PC-3 (cell line): Measurements from ENCODE around the gene CTNNA2. TPM values are rescaled to one million over a fixed set of nuclear protein-coding genes. Genes with fewer than 3 reads are reported as not detected.

Source experiments
- ATAC-seq: fragments of 200-7000 bp; cut with Tn5 transposase; 2 replicates; pipeline ENCODE4 v1.9.1; 2020; ENCODE audit warnings: mild to moderate bottlenecking, moderate library complexity
- BruUV-seq: library from RNA; stranded (reverse); fragments of 400-500 nt; replicated peaks from 2 replicates; lab custom pipeline; 2021; lab: Mats Ljungman, UMichigan
- CTCF ChIA-PET: fragments of 300-600 bp; sonication (Branson Sonifier 250); formaldehyde crosslinking; loops from one replicate; lab custom pipeline; 2022; ENCODE audit warnings: antibody characterized with exemption; lab: Charles Lee
- POLR2A ChIA-PET: fragments of 300-600 bp; sonication (Branson Sonifier 250); formaldehyde crosslinking; loops from one replicate; lab custom pipeline; 2022; ENCODE audit warnings: antibody characterized with exemption; ENCODE audit not compliant: unreplicated experiment; lab: Charles Lee
- DNase-seq: peaks from one replicate; pipeline ENCODE4 v3.0.0-alpha.2; 2015
- H2AFZ ChIP-seq: fragments of 300-600 bp; sonication (generic); 2 replicates; pipeline ENCODE4 v1.6.0; 2016; ENCODE audit warnings: antibody characterized with exemption, low read length
- H3F3A ChIP-seq: fragments of 300-600 bp; sonication (generic); one replicate; pipeline ENCODE4 v1.6.0; 2017; ENCODE audit warnings: antibody characterized with exemption, low read length, control low read depth, mild to moderate bottlenecking; ENCODE audit not compliant: unreplicated experiment
- H3K27ac ChIP-seq: fragments of 300-600 bp; sonication (generic); 2 replicates; pipeline ENCODE4 v1.5.1; 2016; ENCODE audit warnings: mild to moderate bottlenecking, low read length
- H3K27me3 ChIP-seq: fragments of 300-600 bp; sonication (generic); 2 replicates; pipeline ENCODE4 v1.6.1; 2016; ENCODE audit warnings: low read length, mixed read lengths
- H3K36me3 ChIP-seq: fragments of 300-600 bp; sonication (generic); 2 replicates; pipeline ENCODE4 v1.6.1; 2016; ENCODE audit warnings: low read depth, mixed run types, low read length, mixed read lengths
- H3K4me1 ChIP-seq: fragments of 300-600 bp; sonication (generic); 2 replicates; pipeline ENCODE4 v1.5.1; 2016; ENCODE audit warnings: low read length; ENCODE audit not compliant: insufficient read depth
- H3K4me2 ChIP-seq: fragments of 300-600 bp; sonication (generic); 2 replicates; pipeline ENCODE4 v1.6.0; 2016; ENCODE audit warnings: low read length
- H3K4me3 ChIP-seq: fragments of 300-600 bp; sonication (generic); 2 replicates; pipeline ENCODE4 v1.5.1; 2016; ENCODE audit warnings: mild to moderate bottlenecking, low read length, mixed read lengths
- H3K79me2 ChIP-seq: fragments of 300-600 bp; sonication (generic); 2 replicates; pipeline ENCODE4 v1.6.1; 2017; ENCODE audit warnings: low read length, mixed read lengths
- H3K9ac ChIP-seq: fragments of 300-600 bp; sonication (generic); 2 replicates; pipeline ENCODE4 v1.6.0; 2016; ENCODE audit warnings: mild to moderate bottlenecking, low read length
- H3K9me2 ChIP-seq: fragments of 300-600 bp; sonication (generic); replicated peaks from 2 replicates; pipeline ENCODE4 v1.6.1; 2016; ENCODE audit warnings: mixed run types, low read length, mixed read lengths
- H3K9me3 ChIP-seq: fragments of 300-600 bp; sonication (generic); 2 replicates; pipeline ENCODE4 v1.6.1; 2016; ENCODE audit warnings: low read length, mixed read lengths
- H4K20me1 ChIP-seq: fragments of 300-600 bp; sonication (generic); 2 replicates; pipeline ENCODE4 v1.6.1; 2016; ENCODE audit warnings: low read length, mixed read lengths
- EZH2 ChIP-seq: fragments of 300-600 bp; sonication (generic); IDR thresholded peaks from one replicate; pipeline ENCODE4 v1.6.1; 2017; ENCODE audit warnings: antibody characterized with exemption, mild to moderate bottlenecking, low read length; ENCODE audit not compliant: unreplicated experiment
- EZH2phosphoT487 ChIP-seq: fragments of 300-600 bp; sonication (generic); IDR thresholded peaks from 2 replicates; pipeline ENCODE4 v1.6.1; 2018; ENCODE audit warnings: mild to moderate bottlenecking, antibody characterized with exemption, low read length, borderline replicate concordance
- intact Hi-C: fragments of 100-400 bp; cut with micrococcal nuclease; formaldehyde crosslinking; loops from 2 replicates; pipeline ENCODE4 v1.9.0; 2023
- total RNA-seq: library from RNA; depleted of rRNA; stranded (reverse); fragments of >200 nt; gene quantifications from 2 replicates; pipeline ENCODE4 v1.2.3, GENCODE V29; 2014
- TF ChIP-seq, protein P1 (sequence below): fragments of 300-600 bp; sonication (generic); conservative IDR thresholded peaks from 2 replicates; pipeline ENCODE4 v1.5.1; 2017; ENCODE audit warnings: antibody characterized with exemption, low read depth, mild to moderate bottlenecking, low read length

CTNNA2 gene
- total RNA-seq, 1 experiment from 2014 or later: not detected

DNA sequence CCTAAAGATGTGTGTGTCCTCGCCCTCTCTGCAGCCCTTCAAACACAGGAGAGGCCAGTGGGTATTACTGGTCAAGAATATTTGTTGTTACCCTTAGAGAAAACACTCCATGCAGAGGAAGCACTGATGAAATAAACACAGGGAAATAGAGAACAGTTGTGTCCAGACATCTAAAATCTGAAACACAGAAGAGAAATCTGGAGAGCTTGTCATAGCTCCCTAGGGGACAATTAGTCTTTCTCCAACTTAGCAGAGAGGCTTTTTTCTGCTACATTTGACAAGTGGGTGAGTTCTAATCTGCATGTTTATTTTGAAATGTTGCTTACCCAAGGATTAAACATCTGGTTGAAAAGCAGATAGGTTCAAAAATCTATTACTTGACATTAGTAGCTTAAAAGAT lies 190.1 kb downstream of the CTNNA2 start:
- DNase-seq (no peak), ATAC-seq (no peak)
- Histone ChIP-seq H3K4me3 (no peak overlapping the region), H3K27ac (no peak overlapping the region), H3F3A (no peaks in the 10 kb centered on the region), H3K9me2 (no peaks in the 10 kb centered on the region), H3K9me3 (peaks cover under 1% of the 10 kb centered on the region; the same call in 1 of the 2 replicates), H3K4me2 (no peak overlapping the region), H3K4me1 (no peaks in the 10 kb centered on the region), H3K9ac (no peak overlapping the region), H3K27me3 (no peaks in the 10 kb centered on the region), H4K20me1 (no peaks in the 10 kb centered on the region), H3K36me3 (no peaks in the 10 kb centered on the region), H3K79me2 (no peaks in the 10 kb centered on the region), H2AFZ (no peak overlapping the region)
- intact Hi-C loops: no loop called here
- TF ChIP-seq, protein P1, sequence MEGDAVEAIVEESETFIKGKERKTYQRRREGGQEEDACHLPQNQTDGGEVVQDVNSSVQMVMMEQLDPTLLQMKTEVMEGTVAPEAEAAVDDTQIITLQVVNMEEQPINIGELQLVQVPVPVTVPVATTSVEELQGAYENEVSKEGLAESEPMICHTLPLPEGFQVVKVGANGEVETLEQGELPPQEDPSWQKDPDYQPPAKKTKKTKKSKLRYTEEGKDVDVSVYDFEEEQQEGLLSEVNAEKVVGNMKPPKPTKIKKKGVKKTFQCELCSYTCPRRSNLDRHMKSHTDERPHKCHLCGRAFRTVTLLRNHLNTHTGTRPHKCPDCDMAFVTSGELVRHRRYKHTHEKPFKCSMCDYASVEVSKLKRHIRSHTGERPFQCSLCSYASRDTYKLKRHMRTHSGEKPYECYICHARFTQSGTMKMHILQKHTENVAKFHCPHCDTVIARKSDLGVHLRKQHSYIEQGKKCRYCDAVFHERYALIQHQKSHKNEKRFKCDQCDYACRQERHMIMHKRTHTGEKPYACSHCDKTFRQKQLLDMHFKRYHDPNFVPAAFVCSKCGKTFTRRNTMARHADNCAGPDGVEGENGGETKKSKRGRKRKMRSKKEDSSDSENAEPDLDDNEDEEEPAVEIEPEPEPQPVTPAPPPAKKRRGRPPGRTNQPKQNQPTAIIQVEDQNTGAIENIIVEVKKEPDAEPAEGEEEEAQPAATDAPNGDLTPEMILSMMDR: no peak
- TF ChIP-seq EZH2 (no peak), EZH2phosphoT487 (no peak)
- ChIA-PET CTCF (no interaction called here), POLR2A (no interaction called here)
- BruUV-seq: no TSS peak

DNA sequence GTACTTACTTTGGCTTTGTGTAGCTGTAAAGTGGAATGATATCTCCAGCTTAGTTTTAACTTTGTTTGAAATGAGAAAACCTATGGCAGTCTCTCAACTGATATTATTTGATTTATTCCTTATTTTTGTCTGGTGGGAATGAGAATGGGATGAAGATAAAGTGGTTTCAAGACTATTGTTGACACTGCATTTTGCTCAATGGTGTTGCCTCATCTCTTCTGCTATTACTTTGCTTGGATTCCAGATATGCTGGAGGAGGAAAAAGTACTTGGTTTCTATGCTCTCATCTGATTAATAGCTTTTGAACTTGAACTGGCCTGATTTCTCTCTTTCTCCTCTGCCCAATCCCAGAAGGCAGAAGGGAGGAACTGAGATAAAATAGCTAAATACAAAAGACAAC lies 198.2 kb downstream of the CTNNA2 start:
- H3K79me2 ChIP-seq: no peaks in the 10 kb centered on the region
- no peak overlapping the region for H3K9ac ChIP-seq
- no peak for TF ChIP-seq EZH2phosphoT487
- TF ChIP-seq EZH2: no peak
- TF ChIP-seq, protein P1: no peak
- POLR2A ChIA-PET: no interaction called here
- ATAC-seq (no peak), DNase-seq (no peak)
- no TSS peak for BruUV-seq
- H3K27me3 ChIP-seq: no peaks in the 10 kb centered on the region
- H3K36me3 ChIP-seq: no peaks in the 10 kb centered on the region
- no peaks in the 10 kb centered on the region for H3K9me2 ChIP-seq
- no peak overlapping the region for H3K4me2 ChIP-seq
- CTCF ChIA-PET: no interaction called here
- no peak overlapping the region for H2AFZ ChIP-seq
- peaks cover 12% of the 10 kb centered on the region; the same call in 1 of the 2 replicates for H3K9me3 ChIP-seq
- no peaks in the 10 kb centered on the region for H4K20me1 ChIP-seq
- H3K4me3 ChIP-seq: no peak overlapping the region
- no peaks in the 10 kb centered on the region for H3F3A ChIP-seq
- H3K4me1 ChIP-seq: no peaks in the 10 kb centered on the region
- intact Hi-C loops: no loop called here
- no peak overlapping the region for H3K27ac ChIP-seq

DNA sequence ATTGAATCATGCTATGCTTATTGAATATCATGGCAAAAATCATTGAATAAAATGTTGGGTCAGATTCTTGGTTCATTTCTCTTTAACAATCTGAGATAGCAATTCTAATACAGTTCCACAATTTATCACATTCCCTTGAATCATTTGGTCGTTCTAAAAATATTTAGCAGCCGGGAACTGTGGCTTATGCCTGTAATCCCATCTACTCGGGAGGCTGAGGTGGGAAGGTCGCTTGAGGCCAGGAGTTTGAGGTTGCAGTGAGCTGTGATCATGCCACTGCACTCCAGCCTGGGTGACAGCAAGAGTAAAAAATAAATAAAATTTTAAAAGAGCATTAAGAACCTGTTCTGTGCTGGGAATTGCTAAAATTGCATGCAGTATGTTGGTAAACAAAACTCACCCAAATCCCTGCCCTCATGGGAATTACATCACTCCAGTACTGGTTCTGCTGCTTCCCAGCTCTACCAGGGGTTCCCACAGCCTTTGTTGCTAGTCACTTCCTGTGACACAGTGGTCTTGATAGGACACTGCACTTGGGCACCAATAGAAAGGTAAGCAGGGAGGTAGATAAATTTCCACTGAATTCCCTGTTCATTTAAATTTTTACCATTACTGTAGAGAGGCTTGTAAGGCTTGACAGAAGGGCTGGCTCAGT lies 200.4 kb downstream of the CTNNA2 start:
- POLR2A ChIA-PET: no interaction called here
- intact Hi-C loops: no loop called here
- no peak overlapping the region for H3K9ac ChIP-seq
- no peak overlapping the region for H3K4me2 ChIP-seq
- BruUV-seq: no TSS peak
- peaks cover 8% of the 10 kb centered on the region; the same call in 1 of the 2 replicates for H3K9me3 ChIP-seq
- no peaks in the 10 kb centered on the region for H3K4me1 ChIP-seq
- H3K36me3 ChIP-seq: no peaks in the 10 kb centered on the region
- TF ChIP-seq, protein P1: no peak
- no peak for TF ChIP-seq EZH2
- no peak for TF ChIP-seq EZH2phosphoT487
- H4K20me1 ChIP-seq: no peaks in the 10 kb centered on the region
- no peaks in the 10 kb centered on the region for H3K79me2 ChIP-seq
- DNase-seq: no peak
- no peak overlapping the region for H3K27ac ChIP-seq
- H2AFZ ChIP-seq: no peak overlapping the region
- H3F3A ChIP-seq: no peaks in the 10 kb centered on the region
- CTCF ChIA-PET: no interaction called here
- H3K9me2 ChIP-seq: no peaks in the 10 kb centered on the region
- H3K27me3 ChIP-seq: no peaks in the 10 kb centered on the region
- no peak overlapping the region for H3K4me3 ChIP-seq
- no peak for ATAC-seq
